Regular cardiac myocyte (primary cell): Measurements from ENCODE around the gene CDK5. TPM values are rescaled to one million over a fixed set of nuclear protein-coding genes. Genes with fewer than 3 reads are reported as not detected.

Experiments used
- total RNA-seq: library from RNA; depleted of rRNA; stranded (reverse); fragments of >200 nt; gene quantifications from 2 replicates; pipeline ENCODE4 v1.2.3, GENCODE V29; 2014

Gene CDK5
- 18.9 and 23.4 TPM in 2 replicates for total RNA-seq

DNA sequence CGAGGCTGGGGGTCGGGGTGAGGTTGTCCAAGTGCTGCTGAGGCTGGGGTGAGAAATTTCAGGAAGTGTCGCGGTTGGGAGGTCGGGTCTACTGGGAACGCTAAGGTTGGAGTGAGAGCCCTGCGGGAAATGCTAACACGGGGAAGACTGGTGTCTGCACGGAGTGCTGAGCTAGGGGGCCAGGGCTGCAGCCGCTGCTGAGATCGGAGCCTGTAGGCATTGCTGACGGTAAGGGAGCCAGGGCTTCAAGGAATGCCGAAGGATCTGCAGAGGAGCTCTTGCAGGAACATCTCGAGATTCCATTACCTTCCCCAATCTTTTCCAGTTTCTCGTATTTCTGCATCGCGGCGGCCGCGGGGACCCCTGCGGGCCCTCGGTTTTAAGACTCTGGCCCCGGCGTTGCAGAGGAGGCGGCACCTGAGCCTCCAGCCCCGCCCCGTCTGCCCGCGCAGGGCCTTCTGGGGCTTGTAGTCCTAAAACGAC is at the start of gene CDK5:
TSS of gene CDK5 (minus strand) at position 392 of the 483 bp plus-strand sequence. CDS start at position 343, 49 bp downstream.

GRCh38 chr7:151085691-151086620 is 28.3 kb upstream of the CDK5 start, which contains the start of gene AGAP3:
Gene AGAP3, plus strand, starts transcription at chr7:151086475. Its CDS starts 267 bp downstream, at chr7:151086742.

GRCh38 chr7:151083071-151083823 is 25.6 kb upstream of the CDK5 start, which contains the start of gene TMUB1:
Gene TMUB1, minus strand, starts transcription at chr7:151083493. Its CDS starts 930 bp downstream, at chr7:151082563.

DNA sequence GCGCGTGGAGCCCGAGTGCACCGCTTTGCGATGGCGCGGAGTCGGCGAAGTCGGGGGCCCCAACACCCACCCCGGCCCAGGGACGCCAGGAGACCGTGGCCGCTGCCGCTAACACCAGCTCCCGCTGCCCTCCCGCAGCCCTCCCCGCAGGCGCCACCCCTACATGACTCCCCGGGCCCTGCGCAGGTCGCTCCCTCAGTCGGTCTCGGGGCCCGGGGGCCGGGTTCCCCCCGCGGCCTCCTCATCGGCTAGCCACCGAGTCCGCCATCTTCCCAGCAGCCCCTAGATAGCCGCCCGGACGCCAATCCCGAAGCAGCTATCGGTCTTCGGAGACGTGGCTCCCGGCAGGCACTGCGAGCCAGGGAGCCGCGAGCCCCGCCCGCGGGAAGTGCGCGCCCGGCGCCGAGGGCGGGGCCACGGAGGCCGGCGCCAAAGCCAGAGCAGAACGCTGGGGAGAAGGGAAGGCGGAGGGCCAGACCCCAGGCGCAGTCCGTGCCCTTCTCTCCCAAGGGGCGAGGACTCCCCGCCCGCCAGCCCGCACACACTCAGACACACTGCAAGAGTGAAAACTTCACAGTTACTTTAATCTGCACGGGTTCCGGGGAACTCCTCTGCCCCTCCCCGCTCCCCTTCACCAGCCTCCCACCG is 22.9 kb upstream of the CDK5 start, which contains the start of gene FASTK:
TSS of gene FASTK (minus strand) at position 288 of the 648 bp plus-strand sequence. CDS start at position 245, 43 bp downstream.

GRCh38 chr7:151059367-151060112 is 1.8 kb upstream of the CDK5 start, which contains the start of gene SLC4A2:
Gene SLC4A2, plus strand, starts transcription at chr7:151059589. Its CDS starts 2,399 bp downstream, at chr7:151061988.

DNA sequence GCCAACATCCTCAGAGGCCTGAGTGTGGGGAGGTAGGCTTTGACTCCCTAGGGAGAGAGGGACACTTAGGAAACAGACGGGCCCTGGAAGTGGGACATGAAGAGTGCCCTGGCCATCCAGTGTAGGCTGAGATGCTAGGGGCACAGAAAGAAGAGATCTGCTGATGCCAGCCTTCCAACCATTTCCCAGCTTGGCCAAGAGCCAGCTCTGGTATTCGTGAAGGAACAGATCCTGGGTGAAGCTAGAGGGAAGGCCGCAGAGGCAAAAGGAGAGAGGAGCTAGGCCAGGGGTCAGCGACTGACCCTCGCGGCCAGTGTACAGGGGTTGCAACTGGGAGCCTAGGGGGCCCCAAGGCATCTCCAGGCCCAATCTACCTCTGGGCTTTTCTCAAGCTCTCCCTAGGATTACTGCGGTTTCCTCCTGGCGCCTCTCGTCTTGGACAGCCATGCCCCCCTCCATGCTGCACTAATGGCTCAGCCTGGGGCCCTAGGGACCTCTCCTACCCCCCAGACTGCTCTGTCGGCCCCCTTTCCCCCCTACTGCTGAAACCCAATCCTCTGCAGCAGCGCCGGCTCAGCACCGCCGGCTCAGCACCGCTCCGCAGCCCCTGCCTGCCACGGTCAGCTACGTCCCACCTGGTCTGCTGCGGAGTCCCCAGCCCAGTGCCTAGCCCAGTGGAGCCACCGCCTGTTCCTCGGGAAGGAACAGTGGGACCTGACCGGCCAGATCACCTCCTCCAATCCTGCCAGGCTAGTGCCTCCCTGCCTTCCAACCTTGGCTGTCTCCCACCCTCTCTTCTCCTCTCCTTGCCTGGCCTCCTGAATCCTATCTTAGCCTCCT is 9.5 kb downstream of the CDK5 start, which contains the start of gene ASIC3:
TSS of gene ASIC3 (plus strand) at position 556 of the 840 bp plus-strand sequence. CDS start 355 bp downstream, outside the sequence.

DNA sequence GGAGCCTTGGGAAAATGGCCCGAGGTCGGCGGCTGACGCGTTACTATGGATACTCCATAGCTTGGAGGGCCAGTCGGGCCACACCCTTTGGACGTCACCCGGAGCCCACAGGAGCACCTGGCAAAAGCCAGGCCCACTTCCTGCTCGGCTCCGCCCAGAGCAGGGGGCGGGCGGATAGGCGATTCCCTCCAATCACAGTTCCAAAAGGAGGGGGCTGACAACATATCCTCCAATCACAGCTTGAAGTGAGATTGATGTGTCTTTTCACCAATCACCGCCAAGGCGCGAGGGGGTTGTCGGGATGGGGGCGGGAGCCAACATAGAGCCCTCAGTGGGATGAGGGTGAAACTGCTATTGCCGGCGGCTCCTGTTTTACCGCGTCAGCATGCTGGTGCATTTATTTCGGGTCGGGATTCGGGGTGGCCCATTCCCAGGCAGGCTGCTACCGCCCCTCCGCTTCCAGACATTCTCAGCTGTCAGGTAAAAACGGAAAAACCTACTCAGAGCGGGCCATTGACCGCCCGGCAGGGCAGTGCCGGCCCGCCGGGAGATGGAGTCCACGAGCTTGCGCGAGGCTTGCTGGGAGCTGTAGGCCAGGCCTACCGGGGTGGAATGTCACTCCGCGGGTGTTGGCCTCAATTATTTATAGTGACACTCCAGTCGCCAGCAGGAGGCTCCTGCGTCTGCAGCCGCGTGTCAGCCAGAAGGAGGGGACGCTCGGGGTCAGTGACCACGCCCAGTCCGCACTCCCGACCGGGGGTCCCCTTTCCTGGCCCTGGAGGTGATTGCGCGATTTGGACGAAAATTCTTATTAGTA is 29.4 kb downstream of the CDK5 start, which contains the start of gene ABCB8:
TSS of gene ABCB8 (plus strand) at position 320 of the 817 bp plus-strand sequence. CDS start at position 386, 66 bp downstream.

GRCh38 chr7:151024435-151025056 is 33.2 kb downstream of the CDK5 start, which contains the start of gene ATG9B:
Gene ATG9B, minus strand, starts transcription at chr7:151024494. Its CDS starts 71 bp downstream, at chr7:151024423.

Other genes starting within 250 kb of the CDK5 start
- gene AOC1, start 205.4 kb downstream of the CDK5 start, total RNA-seq: not detected in 2 replicates
- gene KCNH2, start 79.6 kb downstream of the CDK5 start, total RNA-seq: not detected in 2 replicates
- gene NOS3, start 66.9 kb downstream of the CDK5 start, total RNA-seq: 1.1 and 5.8 TPM in 2 replicates
- under 0.01 and 2.0 TPM in 2 replicates for gene ATG9B, start 33.4 kb downstream of the CDK5 start, total RNA-seq
- gene ABCB8, start 29.4 kb downstream of the CDK5 start, total RNA-seq: 26.5 and 37.4 TPM in 2 replicates
- gene ASIC3, start 9.4 kb downstream of the CDK5 start, total RNA-seq: under 0.01 and 0.19 TPM in 2 replicates
- 71.6 and 91.4 TPM in 2 replicates for gene SLC4A2, start 1.7 kb upstream of the CDK5 start, total RNA-seq
- 68.2 and 83.2 TPM in 2 replicates for gene FASTK, start 22.9 kb upstream of the CDK5 start, total RNA-seq
- 20.6 and 25.9 TPM in 2 replicates for gene TMUB1, start 25.6 kb upstream of the CDK5 start, total RNA-seq
- gene AGAP3, start 28.6 kb upstream of the CDK5 start, total RNA-seq: 42.8 and 45.9 TPM in 2 replicates
- not detected in 2 replicates for gene GBX1, start 109.8 kb upstream of the CDK5 start, total RNA-seq
- not detected in 2 replicates for gene ASB10, start 129.4 kb upstream of the CDK5 start, total RNA-seq
- gene H2BK1, start 152.6 kb upstream of the CDK5 start, total RNA-seq: not detected in 2 replicates
- gene ABCF2, start 169.3 kb upstream of the CDK5 start, total RNA-seq: 64.5 and 101 TPM in 2 replicates
- 69.0 and 92.5 TPM in 2 replicates for gene CHPF2, start 174.6 kb upstream of the CDK5 start, total RNA-seq
- 30.3 and 39.7 TPM in 2 replicates for gene SMARCD3, start 190.8 kb upstream of the CDK5 start, total RNA-seq